SK-N-DZ (cell line): ENCODE data around the gene USP25.
A peak's percentile ranks its signal among the peaks of the same experiment; 100 is the strongest.
"Not testable (repeated sequence)": the region's sequence is repeated elsewhere in the genome, so short reads cannot be mapped to it uniquely, and the experiment has no call there.

Experiments used
- DNase-seq: peaks from one replicate; pipeline ENCODE4 v3.0.0-alpha.2; 2015; ENCODE audit warnings: low spot score

USP25 gene

DNA sequence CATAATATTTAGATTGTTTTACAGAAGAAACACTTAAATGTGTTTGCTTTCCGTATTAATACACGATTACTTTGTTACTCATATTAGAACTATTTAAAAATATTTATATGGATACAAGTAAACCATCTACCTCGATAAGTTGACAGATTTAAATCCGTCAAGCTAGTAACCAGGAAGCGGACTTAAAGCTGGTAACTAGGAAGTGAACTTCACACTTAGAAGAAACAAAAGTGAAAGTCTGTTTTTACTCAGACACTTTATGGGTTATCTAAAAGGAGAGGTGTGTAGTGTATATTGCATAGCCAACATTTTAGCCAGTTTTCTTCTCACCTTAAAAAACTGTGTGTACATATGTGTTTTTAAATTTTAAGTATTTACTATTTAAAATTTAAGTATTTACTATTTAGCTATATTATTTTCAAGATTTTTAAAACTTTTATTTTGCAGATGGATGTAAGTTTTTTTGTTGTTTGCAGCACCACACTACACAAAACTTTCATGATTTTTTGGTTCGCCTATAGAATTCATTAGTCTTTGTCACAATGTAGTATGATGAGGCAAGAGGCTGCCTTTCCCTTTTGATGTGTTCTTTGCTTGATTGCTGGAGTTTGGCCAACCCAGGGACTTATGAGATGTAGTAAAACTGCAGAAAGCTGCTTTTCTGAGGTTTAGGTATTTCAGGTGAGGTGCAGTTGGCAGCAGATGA lies 2.7 kb downstream of the USP25 start:
- DNase-seq = no peak

DNA sequence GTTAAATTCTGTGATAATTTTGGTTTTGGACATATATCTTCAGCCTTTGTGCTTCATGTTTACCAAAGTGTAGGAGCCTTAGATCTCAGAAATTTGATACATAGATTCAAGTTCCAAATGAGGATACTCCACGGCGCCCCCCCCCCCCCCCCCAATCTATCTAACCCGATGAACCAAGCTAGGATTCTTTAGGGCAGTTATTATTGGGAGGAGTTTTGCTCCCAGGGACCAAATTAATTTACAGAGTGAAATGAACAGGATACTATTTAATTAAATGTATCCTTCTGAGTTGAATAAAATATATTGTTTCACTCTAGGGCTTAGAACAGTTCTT lies 3.2 kb downstream of the USP25 start:
- no peak for DNase-seq

DNA sequence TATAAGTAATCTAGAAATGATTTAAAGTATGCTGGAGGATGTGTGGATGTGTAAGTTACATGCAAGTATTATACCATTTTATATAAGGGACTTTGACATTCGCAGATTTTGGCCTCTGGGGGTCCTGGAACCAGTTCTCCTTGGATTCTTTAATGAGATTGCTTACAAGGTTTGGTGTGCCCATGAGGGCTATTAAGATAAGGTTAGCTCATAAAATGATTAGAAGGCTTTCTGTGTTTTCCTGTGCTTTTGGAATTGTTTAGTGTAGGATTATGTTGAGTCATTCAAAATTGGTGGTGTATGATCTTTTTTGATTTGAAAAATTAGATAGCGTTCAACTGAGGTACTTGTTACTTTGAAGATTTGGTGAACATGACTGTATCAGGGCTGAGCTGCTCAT lies 5.6 kb downstream of the USP25 start:
- DNase-seq = no peak

DNA sequence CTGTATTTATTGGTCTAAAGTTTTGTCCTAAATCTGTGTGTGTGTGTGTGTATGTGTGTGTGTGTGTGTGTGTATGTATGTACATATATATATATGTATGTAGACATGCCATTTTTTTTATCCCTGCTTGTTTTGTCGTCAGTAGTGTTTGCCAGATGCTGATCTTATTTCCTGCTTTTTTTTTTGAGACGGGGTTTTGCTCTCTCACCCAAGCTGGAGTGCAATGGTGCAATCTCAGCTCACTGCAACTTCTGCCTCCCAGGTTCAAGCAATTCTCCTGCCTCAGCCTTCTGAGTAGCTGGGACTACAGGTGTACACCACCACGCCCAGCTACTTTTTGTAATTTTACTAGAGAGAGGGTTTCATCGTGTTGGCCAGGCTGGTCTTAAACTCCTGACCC lies 6.1 kb downstream of the USP25 start:
- DNase-seq = not testable (repeated sequence)

DNA sequence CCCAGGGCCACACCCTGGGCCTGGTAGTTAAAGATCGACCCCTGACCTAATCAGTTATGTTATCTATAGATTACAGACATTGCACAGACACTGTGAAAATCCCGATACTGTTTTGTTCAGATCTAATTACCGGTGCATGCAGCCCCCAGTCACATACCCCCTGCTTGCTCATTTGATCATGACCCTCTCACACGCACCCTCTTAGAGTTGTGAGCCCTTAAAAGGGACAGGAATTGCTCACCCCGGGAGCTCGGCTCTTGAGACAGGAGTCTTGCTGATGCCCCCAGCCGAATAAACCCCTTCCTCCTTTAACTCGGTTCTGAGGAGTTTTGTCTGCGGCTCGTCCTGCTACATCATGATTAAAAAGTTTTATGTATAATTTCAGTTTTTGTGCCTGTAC lies 9.0 kb downstream of the USP25 start:
- DNase-seq = peak; percentile 76

DNA sequence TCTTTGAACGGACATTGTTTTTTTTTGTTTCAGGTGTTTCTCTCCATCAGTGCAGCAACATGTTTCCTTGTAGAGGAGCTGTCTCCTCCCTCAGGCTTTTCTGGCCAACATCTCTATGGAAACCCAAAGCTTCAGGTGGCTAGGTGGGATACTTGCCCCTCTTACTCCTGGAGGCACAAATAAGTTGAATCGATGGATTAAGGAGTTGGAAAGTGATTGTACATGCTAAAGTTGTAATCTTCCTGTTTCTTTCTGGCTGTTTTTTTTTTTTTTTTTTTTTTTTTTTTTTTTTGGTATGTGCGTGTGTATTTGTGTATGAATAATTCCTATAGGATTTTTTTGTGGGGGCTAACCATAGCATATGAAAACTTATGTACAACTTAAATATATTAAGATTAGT lies 10.6 kb downstream of the USP25 start:
- DNase-seq = no peak

DNA sequence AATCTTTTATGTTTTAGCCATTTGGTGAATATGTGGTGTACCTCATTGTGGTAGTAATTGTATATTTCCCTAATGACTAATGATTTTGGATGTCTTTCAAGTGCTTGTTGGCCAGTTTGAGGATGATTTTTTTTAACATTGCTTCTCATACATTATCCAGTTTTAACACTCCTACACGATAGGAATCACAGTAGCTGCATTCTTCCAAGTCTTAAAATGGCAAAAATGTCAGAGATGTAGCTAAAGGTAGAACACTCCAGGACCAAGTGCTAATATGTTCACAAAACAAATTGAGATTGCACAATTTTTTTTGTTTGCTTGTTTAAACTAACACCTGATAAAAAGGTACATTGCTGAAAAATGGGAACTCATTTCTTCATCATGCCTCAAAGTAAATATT lies 11.7 kb downstream of the USP25 start:
- no peak for DNase-seq

DNA sequence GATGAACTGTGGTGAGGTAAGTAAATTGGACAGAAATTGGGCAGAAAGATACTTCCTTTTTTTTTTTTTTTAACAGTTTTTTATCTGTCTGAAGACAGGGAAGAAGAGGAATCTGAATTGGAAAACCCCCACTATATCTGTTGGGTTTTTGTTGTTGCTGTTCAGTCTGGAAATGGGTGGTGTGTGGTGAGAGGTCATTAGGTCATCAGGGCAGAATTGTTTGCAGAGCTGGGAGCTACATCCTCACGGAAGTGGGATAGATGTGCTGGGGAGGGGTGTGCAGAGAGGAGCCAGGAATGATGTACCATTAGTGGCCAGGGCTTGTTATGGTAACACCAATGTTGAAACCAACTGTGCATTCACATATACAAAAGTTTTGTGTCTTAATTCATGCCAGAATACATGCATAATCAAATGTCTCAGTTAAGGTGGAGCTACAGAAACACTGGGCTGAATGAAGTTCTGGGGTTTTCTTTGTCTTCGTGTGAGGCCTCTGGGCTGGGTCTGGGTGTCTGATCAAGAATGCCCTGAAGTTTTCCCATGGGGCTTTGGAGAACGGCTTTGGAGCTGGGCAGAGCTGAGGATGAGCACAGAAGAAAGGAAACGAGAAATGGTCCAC lies 12.4 kb downstream of the USP25 start:
- no peak for DNase-seq

DNA sequence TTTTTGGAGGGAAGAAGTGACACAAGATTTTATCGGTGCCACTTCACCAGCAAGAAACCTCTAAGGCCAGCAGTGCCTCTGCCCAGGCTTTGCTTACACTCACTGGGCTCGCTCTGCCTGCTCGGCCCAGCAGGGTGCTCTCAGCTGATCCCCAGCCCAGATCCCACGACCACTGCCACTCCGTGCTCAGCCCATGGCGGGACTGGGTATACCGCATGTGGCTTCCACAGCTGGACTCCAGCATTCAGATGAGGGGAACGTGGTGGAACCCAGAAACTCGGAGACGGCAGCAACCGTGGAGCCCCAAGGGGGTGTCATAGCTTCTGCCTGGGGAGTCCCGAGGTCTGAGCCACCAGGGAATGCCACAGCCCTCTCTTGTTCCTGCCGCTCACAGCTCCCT lies 12.9 kb downstream of the USP25 start:
- DNase-seq = no peak

DNA sequence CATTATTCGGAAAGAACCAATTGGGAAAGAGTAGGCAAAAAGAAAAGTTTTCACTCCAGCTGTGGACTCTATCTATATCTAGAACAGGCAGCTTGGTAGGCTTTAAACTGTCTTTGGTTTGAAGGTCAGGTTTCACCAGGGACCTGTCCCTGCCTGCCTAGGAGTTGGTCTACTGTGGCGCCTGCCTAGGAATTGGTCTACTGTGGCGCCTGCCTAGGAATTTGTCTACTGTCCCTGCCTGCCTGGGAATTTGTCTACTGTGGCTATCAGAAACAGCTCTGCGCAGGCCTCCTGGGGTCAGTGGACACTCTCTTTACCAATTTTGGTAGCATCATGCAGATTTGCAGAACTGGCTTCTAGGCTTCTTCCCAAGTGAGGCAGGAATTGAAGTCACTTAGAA lies 13.8 kb downstream of the USP25 start:
- DNase-seq = no peak

DNA sequence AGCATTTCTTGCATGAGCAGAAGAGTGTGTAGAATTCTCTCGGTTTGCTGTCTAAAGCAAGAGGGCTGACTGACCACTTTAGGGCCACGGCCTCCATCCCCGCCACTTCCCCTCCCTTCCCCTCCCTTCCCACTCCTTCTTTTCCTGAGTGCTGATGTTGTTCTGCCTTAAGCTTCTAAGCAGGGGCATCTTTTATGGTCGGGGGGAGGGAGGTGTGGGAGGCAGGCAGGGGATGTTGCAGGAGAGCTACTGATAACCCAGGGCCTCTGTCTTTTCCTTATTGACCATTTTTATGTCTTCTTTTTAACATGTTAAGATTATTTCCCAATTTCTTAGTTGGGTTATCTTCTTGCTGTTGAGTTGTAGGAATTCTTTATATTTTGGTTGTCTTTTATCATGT lies 15.1 kb downstream of the USP25 start:
- no peak for DNase-seq

DNA sequence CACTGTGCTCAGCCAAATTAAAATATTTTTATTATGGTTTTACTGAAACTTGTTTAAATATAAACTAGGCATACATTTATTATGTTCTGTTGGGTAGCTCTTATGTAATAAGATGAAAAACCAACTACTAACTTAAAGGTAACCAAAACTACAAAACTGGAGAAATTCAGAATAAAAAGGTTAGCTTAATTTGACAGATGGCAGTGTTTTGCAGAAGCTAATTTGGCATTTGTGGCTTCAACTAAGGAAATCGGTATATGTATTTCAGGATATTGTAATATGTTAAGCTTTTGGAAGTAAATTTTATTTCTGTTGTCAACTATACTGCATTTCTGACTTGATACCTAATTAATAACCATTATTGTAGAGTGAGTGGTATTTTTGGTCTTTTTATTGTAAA lies 18.8 kb downstream of the USP25 start:
- DNase-seq = no peak

DNA sequence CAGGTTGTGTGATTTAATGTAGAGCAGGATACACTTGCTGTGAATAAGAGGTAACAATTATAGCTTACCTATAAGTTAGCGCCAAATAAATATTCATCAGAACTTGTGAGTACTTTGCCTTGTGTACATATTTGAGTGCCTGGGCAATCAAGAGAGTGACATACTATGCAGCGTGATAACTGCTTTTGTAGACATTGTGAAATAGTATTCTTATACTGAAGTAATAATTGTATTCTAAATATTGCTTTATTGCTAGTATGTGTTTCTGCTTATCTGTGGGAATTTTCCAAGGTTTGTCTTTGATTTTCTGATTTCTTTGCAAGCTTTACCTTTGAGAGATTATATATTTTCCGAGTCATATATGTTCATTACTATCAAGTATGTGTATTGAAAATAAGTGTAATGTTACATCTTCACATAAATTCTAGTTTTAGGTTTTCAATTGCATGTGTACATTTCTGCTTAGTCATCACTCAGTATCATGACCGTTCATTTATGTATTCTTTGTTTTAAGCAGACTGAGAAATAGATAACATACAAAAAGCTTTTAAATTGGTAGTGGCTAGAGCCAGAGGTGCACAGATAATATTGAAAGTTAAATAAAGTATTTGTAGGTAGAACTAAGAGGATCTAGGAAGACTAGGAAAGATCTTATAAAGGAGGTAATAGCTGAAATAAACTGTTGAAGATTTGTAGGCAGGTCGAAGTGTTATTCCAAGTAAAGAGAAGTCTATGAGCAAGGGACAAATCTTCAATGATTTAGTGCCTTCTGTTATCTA lies 19.5 kb downstream of the USP25 start:
- no peak for DNase-seq

DNA sequence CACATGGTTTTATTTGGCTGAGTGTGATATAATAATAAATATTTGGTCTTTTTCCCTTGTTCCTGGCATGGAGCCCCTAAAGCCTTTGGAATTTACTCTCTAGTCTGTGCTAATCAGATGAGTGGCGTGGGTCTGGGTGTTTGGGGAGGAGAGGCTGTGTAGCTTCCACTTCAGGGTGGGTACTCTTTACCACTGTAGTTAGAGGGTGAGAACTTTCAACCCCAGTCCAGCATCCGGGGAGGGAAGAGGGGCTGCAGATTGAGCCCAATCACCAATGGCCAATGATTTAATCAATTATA lies 20.0 kb downstream of the USP25 start:
- no peak for DNase-seq

DNA sequence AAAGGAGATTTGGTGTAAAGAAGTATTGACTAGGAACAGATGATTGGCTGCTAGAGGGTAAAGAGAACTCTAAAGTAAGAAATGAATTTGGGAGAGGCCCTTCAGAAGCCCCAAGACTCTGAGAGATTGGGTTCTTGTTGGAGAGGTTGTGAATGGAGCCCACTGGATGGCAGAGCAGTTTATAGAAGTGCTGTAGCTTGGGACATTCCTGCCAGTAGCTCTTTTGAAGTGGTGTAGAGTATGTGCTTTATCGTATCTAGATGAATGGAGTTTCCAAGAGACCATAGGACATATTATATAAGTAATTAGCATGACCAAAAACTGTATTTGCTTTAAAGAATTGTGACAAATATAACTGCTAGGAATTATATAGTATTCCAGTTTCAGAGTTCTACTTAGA lies 21.3 kb downstream of the USP25 start:
- no peak for DNase-seq

DNA sequence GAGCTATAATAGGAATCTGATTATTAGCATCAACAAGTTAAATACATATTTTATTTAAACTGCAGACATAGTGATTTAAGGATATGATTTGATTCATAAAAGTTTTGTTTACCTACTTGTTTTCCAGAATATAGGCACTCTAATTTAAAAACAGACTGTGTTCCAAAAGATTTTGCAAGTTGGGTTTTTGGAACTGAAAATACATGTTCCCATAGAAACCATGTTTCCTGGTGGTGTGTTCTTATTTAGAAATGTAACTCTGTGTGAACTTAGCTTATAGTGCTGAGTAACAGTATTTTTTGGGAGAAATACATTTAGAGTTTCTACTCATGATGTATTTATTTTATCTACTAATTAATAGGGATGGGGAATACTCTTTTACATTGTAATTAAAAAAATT lies 21.8 kb downstream of the USP25 start:
- DNase-seq = no peak

DNA sequence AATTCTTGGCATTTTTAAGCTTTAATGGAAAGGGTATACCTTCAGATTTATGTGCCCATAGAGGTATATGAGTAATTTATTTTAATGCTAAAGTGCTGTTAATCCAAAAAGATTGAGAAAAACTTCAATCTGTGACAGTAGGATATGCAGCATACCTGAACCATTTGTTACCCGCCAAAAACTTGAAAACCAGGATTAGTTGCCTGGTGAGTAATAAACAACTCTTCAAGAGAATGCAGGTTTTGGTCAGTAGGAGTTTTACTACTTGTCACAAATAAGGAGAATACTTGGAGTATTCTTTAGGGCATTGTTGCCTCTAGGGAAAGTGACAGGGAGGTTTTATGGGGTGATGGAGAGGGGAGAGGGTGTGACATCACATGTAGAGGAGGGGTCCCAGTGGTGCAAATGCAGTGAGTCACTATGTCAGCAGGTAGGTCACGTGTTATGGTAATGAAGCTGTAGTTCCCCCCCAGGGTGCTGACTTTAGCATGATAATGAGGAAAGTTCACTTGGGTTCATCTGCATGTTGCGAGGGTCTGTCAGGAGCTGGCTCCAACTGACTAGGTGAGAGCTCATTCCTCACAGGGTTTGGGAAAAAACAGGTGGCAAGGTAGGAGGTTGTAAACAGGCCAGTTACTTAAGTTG lies 23.1 kb downstream of the USP25 start:
- no peak for DNase-seq

DNA sequence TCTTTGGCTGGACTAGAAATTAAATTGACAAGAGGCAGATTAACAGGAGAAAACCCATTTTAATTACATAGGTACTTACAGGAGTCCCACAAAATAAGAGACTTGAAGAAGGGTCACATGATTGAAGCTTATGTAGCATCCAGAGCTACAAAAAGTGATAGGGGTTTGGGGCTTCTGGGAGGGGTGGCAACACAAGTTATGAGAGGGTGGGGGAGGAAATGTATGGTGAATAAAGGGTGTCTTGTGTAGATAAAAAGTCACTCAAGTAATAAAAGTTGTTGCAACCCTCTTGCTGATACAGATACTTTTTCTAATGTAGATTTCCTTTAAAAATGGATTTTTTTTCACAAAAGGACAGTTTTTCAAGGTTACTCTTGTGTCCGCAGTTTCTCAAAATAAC lies 24.0 kb downstream of the USP25 start:
- no peak for DNase-seq

DNA sequence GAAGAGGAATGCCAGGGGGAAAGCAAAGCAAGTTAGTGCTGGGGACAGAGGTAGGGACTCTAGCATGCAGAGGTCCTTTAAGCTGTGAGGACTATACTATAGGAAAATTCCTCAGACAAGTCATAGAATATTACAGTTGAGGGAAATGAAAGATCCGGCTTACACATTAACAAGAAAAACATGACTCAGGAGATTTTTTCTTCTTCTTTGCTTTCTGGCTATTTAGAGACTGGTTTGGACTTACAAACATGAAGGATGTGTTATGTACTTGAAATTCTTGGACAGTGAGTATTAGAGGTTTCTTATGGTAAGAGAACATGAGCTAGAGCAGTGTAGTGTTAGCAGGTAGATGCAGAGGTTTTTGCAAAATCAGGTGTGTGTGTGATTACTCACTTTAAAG lies 24.9 kb downstream of the USP25 start:
- DNase-seq = no peak

DNA sequence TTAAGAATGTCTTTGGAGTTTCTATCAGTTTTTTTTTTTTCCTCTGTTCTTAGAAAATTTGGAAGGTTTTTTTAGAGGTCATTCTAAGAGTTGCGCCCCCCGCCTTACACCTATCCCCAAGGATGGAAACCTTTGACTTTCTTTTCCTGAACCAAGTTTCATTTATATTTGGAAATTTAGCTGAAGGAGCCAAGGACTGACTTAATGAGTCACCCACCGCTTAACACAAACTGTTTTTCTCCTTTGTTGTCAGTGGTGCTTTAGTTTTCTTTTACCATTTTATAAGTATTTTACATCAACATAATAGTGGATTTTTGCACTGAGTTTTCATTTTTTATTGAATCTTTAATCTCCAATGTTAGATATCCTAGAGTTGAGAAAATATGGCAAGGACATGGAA lies 25.3 kb downstream of the USP25 start:
- DNase-seq = no peak

DNA sequence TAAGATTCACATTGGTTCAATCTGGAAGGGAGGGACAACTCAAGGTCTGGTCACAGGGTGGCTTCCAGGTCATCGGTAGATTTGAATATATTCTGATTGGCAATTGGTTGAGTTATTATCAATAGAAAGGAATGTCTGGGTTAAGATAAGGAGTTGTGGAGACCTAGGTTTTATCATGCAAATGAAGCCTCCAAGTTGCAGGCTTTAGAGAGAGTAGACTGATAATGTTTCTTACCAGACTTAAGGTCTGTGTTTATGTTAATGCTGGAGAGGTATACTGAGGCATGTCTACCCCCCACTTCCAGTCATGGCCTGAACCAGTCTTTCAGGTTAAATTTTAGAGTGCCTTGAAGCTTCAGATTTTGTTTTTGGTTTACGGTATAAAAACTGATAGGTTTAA lies 29.7 kb downstream of the USP25 start:
- no peak for DNase-seq

DNA sequence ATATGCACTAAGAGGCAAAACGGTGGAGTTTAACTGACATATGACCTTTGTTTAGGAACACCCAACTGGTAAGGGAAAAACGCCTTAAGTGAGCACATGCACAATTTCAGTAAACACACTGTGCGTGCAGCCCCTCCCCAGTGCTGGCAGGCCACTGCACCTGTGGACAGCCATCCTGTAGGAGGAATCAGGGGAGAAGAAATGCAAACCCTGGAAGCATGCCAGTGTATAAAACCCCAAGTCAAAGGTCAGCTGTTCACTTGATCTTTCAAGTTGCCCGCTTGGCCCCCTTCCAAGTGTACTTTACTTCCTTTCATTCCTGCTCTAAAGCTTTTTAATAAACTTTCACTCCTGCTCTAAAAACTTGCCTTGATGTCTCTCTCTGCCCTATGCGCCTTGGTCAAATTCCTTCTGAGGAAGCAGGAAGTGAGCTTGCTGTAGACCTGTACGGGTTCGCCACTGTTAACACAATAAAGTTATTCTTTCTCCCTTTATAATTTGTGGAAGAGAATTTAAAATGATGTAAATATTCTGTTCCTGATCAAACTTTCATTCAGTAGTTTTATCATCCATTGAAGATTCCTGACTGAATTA lies 31.8 kb downstream of the USP25 start:
- no peak for DNase-seq

DNA sequence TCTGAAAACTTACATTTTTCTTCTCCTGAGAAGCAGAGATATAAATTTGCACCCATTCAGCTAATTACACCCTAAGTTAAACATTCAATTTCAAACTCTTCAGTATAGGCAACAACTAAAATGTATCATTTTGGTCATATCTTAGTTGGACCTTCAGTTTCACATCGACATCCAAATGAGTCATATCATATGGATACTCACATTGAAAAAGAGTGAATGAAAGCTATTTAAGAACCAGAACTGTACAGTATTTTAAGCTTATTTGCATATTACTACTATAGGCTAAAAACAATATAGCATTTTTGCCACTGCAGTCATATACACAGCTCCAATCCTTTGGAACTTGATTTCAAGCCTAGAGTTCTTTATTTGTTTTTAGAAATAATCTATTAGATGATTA lies 33.6 kb downstream of the USP25 start:
- DNase-seq = no peak
